Sigmoid colon (tissue), 4 donors: ENCODE data around the gene KCND3.

Experiments
- CTCF ChIP-seq, 4 experiments: fragments of 450-650 bp in 3 of 4; fragments of 200-600 bp in 1 of 4; IDR thresholded peaks; one replicate each; pipeline ENCODE4 v1.5.1; 2016 to 2019; ENCODE audit warnings: antibody characterized with exemption in 4 of 4, mild to moderate bottlenecking in 3 of 4, moderate library complexity in 2 of 4
- EP300 ChIP-seq, 4 donors: sonication (generic); formaldehyde crosslinking; IDR thresholded peaks; one replicate each; pipeline ENCODE4 v1.6.1; 2017; ENCODE audit warnings: antibody characterized with exemption in 4 of 4
- POLR2A ChIP-seq, 2 donors: fragments of 450-650 bp; IDR thresholded peaks; one replicate each; pipeline ENCODE4 v1.6.1; 2016; ENCODE audit warnings: antibody characterized with exemption in 2 of 2, mild to moderate bottlenecking in 2 of 2, moderate library complexity in 2 of 2

DNA sequence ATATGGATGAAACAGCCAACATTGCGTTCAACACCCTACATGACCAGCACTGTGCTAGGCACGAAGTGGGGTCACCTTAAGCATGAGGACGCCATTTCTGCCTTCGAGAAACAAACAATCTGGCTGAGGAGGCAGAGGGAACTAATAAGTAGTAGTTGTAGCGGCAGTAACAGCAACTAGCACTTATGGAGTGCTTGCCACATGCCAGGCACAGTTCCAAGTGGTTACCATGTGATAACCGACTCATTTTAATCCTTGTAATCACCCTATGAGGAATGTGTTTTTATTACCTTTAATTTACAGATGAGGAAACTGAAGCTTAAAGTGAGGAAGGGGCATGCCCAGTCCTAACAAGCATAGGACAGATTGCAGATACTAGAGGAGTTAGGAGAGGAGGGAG lies 33.7 kb downstream of the KCND3 start:
- TF ChIP-seq CTCF (IDR thresholded peaks at IDR 0.05) = no peak
- no peak for TF ChIP-seq POLR2A (IDR thresholded peaks at IDR 0.05)
- no peak for TF ChIP-seq EP300 (IDR thresholded peaks at IDR 0.05)
